ENCODE data around the gene ICA1. TPM values are rescaled to one million over a fixed set of nuclear protein-coding genes. Genes with fewer than 3 reads are reported as not detected.

ICA1 gene
- total RNA-seq, 4 donors from 2014 or later: 4.1 to 7.4 (median 5.8) TPM

GRCh38 chr7:8085420-8085819, 176.5 kb downstream of the ICA1 start:
- peaks cover 0 to 22% (median 6%) of the 10 kb centered on the region in 4 donors for H3K36me3 ChIP-seq
- no peak overlapping the region for H3K27ac ChIP-seq (replicated peaks in 1 of 4)
- H3K4me1 ChIP-seq: no peaks in the 10 kb centered on the region
- H3K9me3 ChIP-seq: no peaks in the 10 kb centered on the region
- intact Hi-C loops (cut with DNase I): no loop called here
- TF ChIP-seq POLR2A (IDR thresholded peaks at IDR 0.05; ENCODE audit: low read depth): no peak
- no peak for TF ChIP-seq POLR2AphosphoS5 (IDR thresholded peaks at IDR 0.05)
- TF ChIP-seq CTCF (IDR thresholded peaks at IDR 0.05): no peak
- TF ChIP-seq EP300 (IDR thresholded peaks at IDR 0.05): no peak
- WGBS: 98% methylated on average over 3 of the region's 3 CpGs
- DNase-seq (ENCODE audit: extremely low spot score): no peak
- H3K4me3 ChIP-seq: no peak overlapping the region
- H3K27me3 ChIP-seq: no peaks in the 10 kb centered on the region

- Histone ChIP-seq H3K27me3 (no peaks in the 10 kb centered on the region), H3K4me1 (no peaks in the 10 kb centered on the region), H3K4me3 (no peak overlapping the region), H3K36me3 (peaks cover 0 to 22% (median 6%) of the 10 kb centered on the region in 4 donors), H3K27ac (replicated peaks in 1 of 4) (no peak overlapping the region), H3K9me3 (no peaks in the 10 kb centered on the region)
- intact Hi-C loops (cut with DNase I): no loop called here
- no peak for TF ChIP-seq EP300 (IDR thresholded peaks at IDR 0.05)
- no peak for TF ChIP-seq POLR2A (IDR thresholded peaks at IDR 0.05; ENCODE audit: low read depth)
- no peak for TF ChIP-seq CTCF (IDR thresholded peaks at IDR 0.05)
- no peak for TF ChIP-seq POLR2AphosphoS5 (IDR thresholded peaks at IDR 0.05)
- DNase-seq (ENCODE audit: extremely low spot score): no peak
- 94% methylated on average over 5 of the region's 5 CpGs for WGBS
Measured at GRCh38 chr7:8084836-8085235, 177.1 kb downstream of the ICA1 start.

GRCh38 chr7:8082762-8083161, 179.2 kb downstream of the ICA1 start:
- Histone ChIP-seq H3K27me3 (no peaks in the 10 kb centered on the region), H3K9me3 (no peaks in the 10 kb centered on the region), H3K4me3 (no peak overlapping the region), H3K36me3 (peaks cover 0 to 22% (median 6%) of the 10 kb centered on the region in 4 donors), H3K27ac (replicated peaks in 1 of 4) (no peak overlapping the region), H3K4me1 (no peaks in the 10 kb centered on the region)
- WGBS: 95% methylated on average over 2 of the region's 2 CpGs
- DNase-seq (ENCODE audit: extremely low spot score): no peak
- intact Hi-C loops (cut with DNase I): no loop called here
- TF ChIP-seq POLR2AphosphoS5 (IDR thresholded peaks at IDR 0.05) (no peak), EP300 (IDR thresholded peaks at IDR 0.05) (no peak), POLR2A (IDR thresholded peaks at IDR 0.05; ENCODE audit: low read depth) (no peak), CTCF (IDR thresholded peaks at IDR 0.05) (no peak)

- H3K27ac ChIP-seq (replicated peaks in 1 of 4): no peak overlapping the region
- TF ChIP-seq POLR2A (IDR thresholded peaks at IDR 0.05; ENCODE audit: low read depth): no peak
- TF ChIP-seq POLR2AphosphoS5 (IDR thresholded peaks at IDR 0.05): no peak
- TF ChIP-seq EP300 (IDR thresholded peaks at IDR 0.05): no peak
- no peak for TF ChIP-seq CTCF (IDR thresholded peaks at IDR 0.05)
- no peaks in the 10 kb centered on the region for H3K9me3 ChIP-seq
- H3K4me1 ChIP-seq: no peaks in the 10 kb centered on the region
- no peak overlapping the region for H3K4me3 ChIP-seq
- no peak for DNase-seq (ENCODE audit: extremely low spot score)
- intact Hi-C loops (cut with DNase I): no loop called here
- no peaks in the 10 kb centered on the region for H3K27me3 ChIP-seq
- H3K36me3 ChIP-seq: no peaks in the 10 kb centered on the region
Measured at GRCh38 chr7:8078418-8078817, 183.5 kb downstream of the ICA1 start.

GRCh38 chr7:8070451-8071180, 191.4 kb downstream of the ICA1 start:
- no peak for DNase-seq (ENCODE audit: extremely low spot score)
- TF ChIP-seq CTCF (IDR thresholded peaks at IDR 0.05) (no peak), EP300 (IDR thresholded peaks at IDR 0.05) (no peak), POLR2AphosphoS5 (IDR thresholded peaks at IDR 0.05) (no peak), POLR2A (IDR thresholded peaks at IDR 0.05; ENCODE audit: low read depth) (no peak)
- Histone ChIP-seq H3K4me3 (no peak overlapping the region), H3K27ac (replicated peaks in 1 of 4) (no peak overlapping the region), H3K36me3 (peaks cover 0 to 7% (median 0%) of the 10 kb centered on the region in 4 donors), H3K4me1 (peaks cover 0 to 5% (median 0%) of the 10 kb centered on the region in 4 donors), H3K9me3 (no peaks in the 10 kb centered on the region), H3K27me3 (no peaks in the 10 kb centered on the region)
- intact Hi-C loops (cut with DNase I): no loop called here
- 94% methylated on average over 9 of the region's 9 CpGs for WGBS

Measured in esophagus muscularis mucosa (tissue), 4 donors.